ENCODE data around the gene AKR7A3. TPM values are rescaled to one million over a fixed set of nuclear protein-coding genes. Genes with fewer than 3 reads are reported as not detected.

AKR7A3 gene
- total RNA-seq, 1 experiment from 2014 or later = 1.9 TPM

GRCh38 chr1:19322481-19322880 is 33.9 kb upstream of the AKR7A3 start:
- Histone ChIP-seq H3K9me3 (ENCODE audit: low read depth, low read length, poor library complexity, severe bottlenecking) (no peaks in the 10 kb centered on the region), H3K4me1 (ENCODE audit: insufficient read depth, low read length, poor library complexity, severe bottlenecking) (no peaks in the 10 kb centered on the region), H3K27ac (ENCODE audit: low read depth, low read length, poor library complexity, severe bottlenecking) (no peak overlapping the region), H3K27me3 (replicated peaks; ENCODE audit: insufficient read depth, low read depth, low read length, poor library complexity) (no peaks in the 10 kb centered on the region), H3K36me3 (ENCODE audit: insufficient read depth, low read length, poor library complexity, severe bottlenecking) (peaks cover 11% of the 10 kb centered on the region), H3K4me3 (ENCODE audit: low read depth, low read length, poor library complexity, severe bottlenecking) (no peak overlapping the region)
- CTCF ChIA-PET = no interaction called here
- no peak for TF ChIP-seq EZH2 (IDR thresholded peaks at IDR 0.05; ENCODE audit: borderline replicate concordance, low read depth, low read length, poor library complexity, severe bottlenecking)
- intact Hi-C loops (cut with micrococcal nuclease; ENCODE audit: unreplicated experiment) = no loop called here
- DNase-seq (ENCODE audit: low spot score) = no peak
- BruUV-seq (replicated peaks) = no TSS peak
- POLR2A ChIA-PET (ENCODE audit: low non-redundant PET) = no interaction called here

GRCh38 chr1:19321071-19321470 is 32.5 kb upstream of the AKR7A3 start:
- intact Hi-C loops (cut with micrococcal nuclease; ENCODE audit: unreplicated experiment) = no loop called here
- H3K27ac ChIP-seq (ENCODE audit: low read depth, low read length, poor library complexity, severe bottlenecking) = no peak overlapping the region
- CTCF ChIA-PET = interaction anchor here (0.6 kb wide), 1 partner anchor 10 kb away, joined by 4 read pairs; no protein-coding TSS in a partner anchor

GRCh38 chr1:19319196-19319595 is 30.6 kb upstream of the AKR7A3 start:
- TF ChIP-seq EZH2 (IDR thresholded peaks at IDR 0.05; ENCODE audit: borderline replicate concordance, low read depth, low read length, poor library complexity, severe bottlenecking) = no peak
- no peak for TF ChIP-seq CTCF (conservative IDR thresholded peaks at IDR 0.05; ENCODE audit: low read depth, low read length)
- no peak for DNase-seq (ENCODE audit: low spot score)
- CTCF ChIA-PET = no interaction called here
- POLR2A ChIA-PET (ENCODE audit: low non-redundant PET) = no interaction called here
- H3K27ac ChIP-seq (ENCODE audit: low read depth, low read length, poor library complexity, severe bottlenecking) = no peak overlapping the region
- no peak overlapping the region for H3K4me3 ChIP-seq (ENCODE audit: low read depth, low read length, poor library complexity, severe bottlenecking)
- no peaks in the 10 kb centered on the region for H3K9me3 ChIP-seq (ENCODE audit: low read depth, low read length, poor library complexity, severe bottlenecking)
- H3K36me3 ChIP-seq (ENCODE audit: insufficient read depth, low read length, poor library complexity, severe bottlenecking) = peaks cover 8% of the 10 kb centered on the region
- BruUV-seq (replicated peaks) = no TSS peak
- H3K4me1 ChIP-seq (ENCODE audit: insufficient read depth, low read length, poor library complexity, severe bottlenecking) = no peaks in the 10 kb centered on the region
- no peaks in the 10 kb centered on the region for H3K27me3 ChIP-seq (replicated peaks; ENCODE audit: insufficient read depth, low read depth, low read length, poor library complexity)
- intact Hi-C loops (cut with micrococcal nuclease; ENCODE audit: unreplicated experiment) = no loop called here

More at GRCh38 chr1:19321071-19321470, 32.5 kb upstream of the AKR7A3 start:
- no TSS peak for BruUV-seq (replicated peaks)
- POLR2A ChIA-PET (ENCODE audit: low non-redundant PET) = no interaction called here
- Histone ChIP-seq H3K27me3 (replicated peaks; ENCODE audit: insufficient read depth, low read depth, low read length, poor library complexity) (no peaks in the 10 kb centered on the region), H3K4me3 (ENCODE audit: low read depth, low read length, poor library complexity, severe bottlenecking) (no peak overlapping the region), H3K36me3 (ENCODE audit: insufficient read depth, low read length, poor library complexity, severe bottlenecking) (peaks cover 11% of the 10 kb centered on the region), H3K4me1 (ENCODE audit: insufficient read depth, low read length, poor library complexity, severe bottlenecking) (no peaks in the 10 kb centered on the region), H3K9me3 (ENCODE audit: low read depth, low read length, poor library complexity, severe bottlenecking) (no peaks in the 10 kb centered on the region)
- no peak for DNase-seq (ENCODE audit: low spot score)
- TF ChIP-seq CTCF (conservative IDR thresholded peaks at IDR 0.05; ENCODE audit: low read depth, low read length) = no peak

GRCh38 chr1:19317126-19317910 is 28.7 kb upstream of the AKR7A3 start:
- ChIA-PET CTCF (no interaction called here), POLR2A (ENCODE audit: low non-redundant PET) (no interaction called here)
- Histone ChIP-seq H3K4me3 (ENCODE audit: low read depth, low read length, poor library complexity, severe bottlenecking) (no peak overlapping the region), H3K9me3 (ENCODE audit: low read depth, low read length, poor library complexity, severe bottlenecking) (no peaks in the 10 kb centered on the region), H3K4me1 (ENCODE audit: insufficient read depth, low read length, poor library complexity, severe bottlenecking) (no peaks in the 10 kb centered on the region), H3K36me3 (ENCODE audit: insufficient read depth, low read length, poor library complexity, severe bottlenecking) (peaks cover 8% of the 10 kb centered on the region), H3K27me3 (replicated peaks; ENCODE audit: insufficient read depth, low read depth, low read length, poor library complexity) (no peaks in the 10 kb centered on the region), H3K27ac (ENCODE audit: low read depth, low read length, poor library complexity, severe bottlenecking) (no peak overlapping the region)
- no peak for TF ChIP-seq EZH2 (IDR thresholded peaks at IDR 0.05; ENCODE audit: borderline replicate concordance, low read depth, low read length, poor library complexity, severe bottlenecking)
- TF ChIP-seq CTCF (conservative IDR thresholded peaks at IDR 0.05; ENCODE audit: low read depth, low read length) = no peak
- no TSS peak for BruUV-seq (replicated peaks)
- intact Hi-C loops (cut with micrococcal nuclease; ENCODE audit: unreplicated experiment) = no loop called here
- no peak for DNase-seq (ENCODE audit: low spot score)

Measured in A673 (cell line).